ENCODE results near the gene CLRN2.
"Not testable (repeated sequence)": the region's sequence is repeated elsewhere in the genome, so short reads cannot be mapped to it uniquely, and the experiment has no call there.

CLRN2 gene

DNA sequence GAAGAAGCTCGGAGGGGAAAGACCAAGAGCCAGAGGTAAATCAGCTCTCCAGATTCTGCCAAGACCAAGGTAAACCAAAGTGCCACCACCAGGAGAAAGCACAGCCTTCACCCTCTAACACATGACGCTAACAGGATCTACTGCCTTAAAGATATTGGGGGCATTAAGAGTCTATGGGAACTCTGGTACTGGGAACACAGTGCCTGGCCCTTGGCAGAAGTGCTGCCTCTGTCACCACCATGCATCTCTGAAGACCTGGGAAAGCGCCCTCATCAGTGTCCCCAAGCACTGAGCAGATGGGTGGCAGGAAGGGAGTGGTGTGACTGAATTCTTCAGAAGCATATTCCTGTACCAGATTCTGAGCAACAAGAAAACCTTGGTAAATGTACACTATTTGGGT is 4.4 kb upstream of the CLRN2 start:
- DNase-seq, result no peak

DNA sequence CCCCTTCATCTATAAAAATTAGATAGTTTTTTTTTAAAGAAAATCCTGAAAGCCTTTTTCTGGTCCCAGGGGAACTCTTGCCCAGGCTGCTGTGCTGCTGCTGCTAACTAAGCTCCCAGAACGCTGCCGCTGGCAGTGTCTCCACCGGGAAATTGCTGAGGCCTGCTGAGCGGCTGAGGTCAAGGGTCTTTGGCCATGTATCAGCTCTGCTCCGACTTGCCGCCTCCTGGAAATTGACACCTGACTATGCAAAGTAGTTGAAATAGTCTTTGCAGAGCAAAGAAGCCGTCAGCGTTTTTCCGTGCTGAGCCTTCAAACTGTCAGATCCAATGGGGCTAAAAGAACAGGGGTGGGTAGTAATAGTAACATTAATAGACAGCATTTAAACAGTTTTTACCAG is 3.9 kb upstream of the CLRN2 start:
- DNase-seq, result no peak

DNA sequence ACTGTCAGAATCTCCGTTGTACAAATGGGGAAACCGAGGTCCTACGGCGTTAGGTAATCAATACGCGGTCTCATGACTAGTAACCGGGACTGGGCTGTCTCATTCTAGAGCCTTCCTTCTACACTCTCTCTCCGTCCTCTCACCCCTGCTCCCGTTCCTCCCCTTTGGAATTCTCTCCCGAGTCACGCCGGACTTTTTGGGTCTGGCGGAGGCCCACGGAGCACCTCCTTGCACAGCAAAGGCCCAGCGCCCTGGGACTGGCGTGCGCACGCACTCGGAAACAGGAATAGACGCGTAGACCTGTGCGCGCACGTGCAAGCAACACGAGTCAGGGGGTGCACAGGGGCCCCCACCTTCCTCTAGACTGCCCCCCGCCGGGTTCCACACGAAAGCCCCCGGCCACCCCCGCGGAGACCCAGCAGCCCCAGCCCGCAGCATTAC is 3.4 kb upstream of the CLRN2 start:
- no peak for DNase-seq

DNA sequence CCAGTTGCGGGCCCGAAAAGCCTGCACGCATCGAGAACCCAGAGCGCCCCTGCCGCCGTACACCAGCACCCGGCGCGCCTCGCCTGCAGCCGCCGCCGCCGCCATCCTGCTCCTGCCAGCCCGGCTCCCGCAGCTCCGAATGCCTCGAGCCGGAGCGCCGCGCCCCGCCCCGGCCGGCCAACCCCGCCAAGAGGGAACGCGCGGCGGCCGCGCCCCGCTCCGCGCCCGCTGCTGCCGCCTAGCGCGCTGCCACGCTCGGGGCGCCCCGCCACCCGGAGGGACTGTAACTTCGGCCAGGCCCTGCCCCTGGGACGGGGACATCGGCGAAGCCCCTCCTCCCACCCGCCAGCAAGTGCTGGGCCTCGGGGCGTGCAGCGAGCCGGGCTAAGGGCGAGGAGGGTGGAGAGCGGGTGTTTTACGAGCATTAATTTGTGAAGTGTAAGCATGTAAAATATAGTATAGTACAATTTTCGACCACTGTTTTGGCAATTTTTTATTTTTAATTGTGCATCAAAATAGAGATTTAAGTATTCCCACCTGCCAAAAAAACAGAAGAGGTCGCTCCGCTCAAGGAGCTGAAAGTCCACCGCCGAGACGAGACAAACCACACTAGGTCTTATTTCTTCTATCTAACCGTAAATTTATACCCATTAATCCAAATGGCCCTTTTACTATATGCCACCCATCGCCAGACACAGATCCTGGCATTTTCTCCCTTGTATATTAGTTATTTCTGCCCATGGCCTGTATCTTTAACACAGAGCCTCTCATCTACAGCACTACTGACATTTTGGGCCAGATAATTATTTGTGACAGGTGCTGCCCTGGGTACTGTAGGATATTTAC is 2.8 kb upstream of the CLRN2 start, which contains the start of gene QDPR:
TSS of gene QDPR (minus strand) at position 141 of the 846 bp plus-strand sequence. CDS start at position 105, 36 bp downstream.
- peak; percentile 64 for DNase-seq

DNA sequence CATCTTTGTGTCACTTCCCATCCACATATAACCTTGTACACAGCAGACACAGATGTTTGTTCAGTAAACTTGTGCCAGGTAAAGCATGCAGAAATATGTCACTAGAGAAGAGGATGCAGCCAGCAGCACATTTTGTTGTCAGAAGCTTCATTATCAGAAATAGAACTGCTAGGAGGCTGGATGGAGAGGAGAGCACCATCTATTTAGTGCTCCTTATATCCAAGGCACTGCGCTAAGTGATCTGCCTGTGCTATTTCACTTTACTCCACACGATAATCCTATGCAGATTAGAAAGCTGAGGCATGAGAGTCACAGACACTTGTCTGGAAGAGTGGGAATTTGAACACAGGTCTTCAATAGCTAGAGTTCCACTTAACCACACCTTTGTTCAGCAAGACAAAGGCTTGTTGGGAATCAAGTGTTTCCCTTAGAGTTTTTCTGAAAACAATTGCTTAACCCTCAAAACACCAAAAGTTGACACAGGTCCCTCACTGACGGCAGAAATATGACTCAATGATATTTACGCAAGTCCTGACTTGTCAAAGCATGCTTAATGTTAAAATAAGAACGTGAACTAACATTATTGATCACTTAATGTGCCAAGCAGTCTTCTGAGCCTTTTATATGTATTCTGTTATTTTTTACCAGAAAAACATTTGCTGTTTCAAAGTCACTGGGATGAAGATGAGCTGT is 1.8 kb upstream of the CLRN2 start:
- DNase-seq, result no peak

DNA sequence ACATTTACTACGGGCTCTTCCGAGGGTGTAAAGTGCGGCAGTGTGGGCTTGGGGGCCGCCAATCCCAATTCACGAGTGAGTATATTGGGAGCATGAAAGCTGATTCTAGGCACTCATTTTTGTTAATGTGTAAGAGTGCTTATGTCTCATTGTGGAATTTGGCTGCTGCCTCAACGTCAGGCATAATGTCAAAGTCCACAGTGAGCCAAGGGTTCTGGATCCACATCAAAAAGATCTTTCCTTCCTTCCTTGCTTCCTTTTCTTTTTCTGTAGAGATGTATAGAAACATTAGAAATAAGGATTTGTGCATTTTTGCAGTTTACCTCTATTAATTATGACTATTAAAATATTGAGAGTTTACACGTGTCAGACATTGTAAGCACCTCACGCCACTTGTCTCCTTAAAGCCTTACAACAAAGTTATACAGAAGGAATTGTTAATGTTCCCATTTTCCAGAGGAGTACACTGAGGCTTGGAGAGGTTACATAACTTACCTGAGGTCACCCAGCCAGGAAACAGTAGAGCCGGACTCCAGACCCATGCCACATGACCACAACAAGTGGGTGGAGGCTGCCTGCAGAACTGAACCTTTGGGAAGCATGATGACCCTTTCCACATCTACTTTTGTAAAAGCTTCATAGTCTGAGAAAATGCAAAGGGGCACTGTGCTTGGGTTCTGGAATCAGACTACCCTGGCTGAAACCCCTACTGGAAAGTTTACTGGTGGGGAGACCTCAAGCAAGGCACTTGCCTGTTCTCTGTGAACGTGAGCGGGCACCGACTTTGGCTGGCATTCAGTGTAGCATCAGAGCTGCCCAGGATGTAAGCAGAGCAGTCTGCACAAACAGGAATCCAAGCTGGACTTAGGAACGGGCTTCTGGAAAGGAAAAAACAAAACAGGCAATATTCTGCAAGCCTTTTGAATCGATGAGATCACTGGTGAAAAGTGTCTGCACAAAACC is 761 bp downstream of the CLRN2 start:
- DNase-seq, result no peak

DNA sequence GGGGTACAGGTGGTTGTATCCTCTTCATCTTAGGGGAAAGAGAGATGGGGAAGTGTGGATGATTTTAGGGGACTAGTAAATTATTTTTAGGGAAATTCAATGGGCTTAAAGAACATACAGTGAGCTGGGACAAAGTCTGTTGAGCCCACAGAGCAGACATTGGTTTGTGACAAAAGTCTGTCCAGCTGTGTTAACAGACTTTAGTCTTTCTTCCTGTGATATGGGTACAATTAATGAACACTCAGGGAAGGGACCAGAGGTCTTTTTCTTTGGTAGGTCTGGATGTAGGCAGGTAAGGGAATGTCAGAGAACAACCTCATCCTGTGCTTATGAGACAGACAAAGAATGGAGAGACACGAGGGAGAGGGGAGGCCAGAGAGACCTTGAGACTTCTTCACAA is 2.0 kb downstream of the CLRN2 start:
- DNase-seq, result no peak

- no peak for DNase-seq
Observed at GRCh38 chr4:17517664-17518063, 2.7 kb downstream of the CLRN2 start.

DNA sequence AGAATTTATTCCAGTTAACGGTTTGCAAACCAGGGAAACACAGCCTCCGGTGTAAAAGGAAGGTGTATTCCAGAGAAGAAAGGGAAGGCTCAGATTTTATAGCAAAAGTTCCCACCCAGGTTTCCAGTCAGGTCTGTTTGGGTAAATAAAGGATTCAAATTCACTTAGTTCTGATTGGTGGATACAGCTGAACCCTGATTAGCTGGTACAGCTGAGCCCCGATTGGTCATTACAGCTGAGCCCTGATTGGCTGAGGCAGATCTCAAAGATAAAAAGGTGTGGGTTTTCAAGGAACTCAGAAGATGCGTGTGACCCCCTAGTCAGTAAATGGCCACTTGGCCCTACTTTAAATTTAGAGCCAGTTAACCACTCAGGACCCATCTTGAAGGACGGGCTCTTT is 6.6 kb downstream of the CLRN2 start:
- DNase-seq, result no peak

DNA sequence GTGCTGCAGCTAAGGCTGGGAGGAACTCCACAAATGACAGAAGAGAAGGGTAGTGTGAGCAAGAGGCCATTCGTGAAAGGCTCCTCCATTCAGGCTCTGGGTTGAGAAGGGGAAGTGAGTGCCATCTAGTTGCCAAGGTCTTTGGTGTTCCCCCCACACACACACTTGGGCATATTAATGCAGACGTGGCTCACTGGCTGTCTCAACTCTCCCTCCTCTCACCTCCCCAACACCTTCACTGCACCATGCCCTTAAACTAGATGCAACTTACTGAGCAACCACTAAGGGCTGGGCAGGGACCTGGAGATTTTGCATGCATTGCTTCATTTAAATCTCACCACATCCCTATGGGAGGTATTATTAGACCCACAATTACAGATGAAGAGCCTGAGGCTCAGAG is 8.7 kb downstream of the CLRN2 start:
- DNase-seq, result no peak

DNA sequence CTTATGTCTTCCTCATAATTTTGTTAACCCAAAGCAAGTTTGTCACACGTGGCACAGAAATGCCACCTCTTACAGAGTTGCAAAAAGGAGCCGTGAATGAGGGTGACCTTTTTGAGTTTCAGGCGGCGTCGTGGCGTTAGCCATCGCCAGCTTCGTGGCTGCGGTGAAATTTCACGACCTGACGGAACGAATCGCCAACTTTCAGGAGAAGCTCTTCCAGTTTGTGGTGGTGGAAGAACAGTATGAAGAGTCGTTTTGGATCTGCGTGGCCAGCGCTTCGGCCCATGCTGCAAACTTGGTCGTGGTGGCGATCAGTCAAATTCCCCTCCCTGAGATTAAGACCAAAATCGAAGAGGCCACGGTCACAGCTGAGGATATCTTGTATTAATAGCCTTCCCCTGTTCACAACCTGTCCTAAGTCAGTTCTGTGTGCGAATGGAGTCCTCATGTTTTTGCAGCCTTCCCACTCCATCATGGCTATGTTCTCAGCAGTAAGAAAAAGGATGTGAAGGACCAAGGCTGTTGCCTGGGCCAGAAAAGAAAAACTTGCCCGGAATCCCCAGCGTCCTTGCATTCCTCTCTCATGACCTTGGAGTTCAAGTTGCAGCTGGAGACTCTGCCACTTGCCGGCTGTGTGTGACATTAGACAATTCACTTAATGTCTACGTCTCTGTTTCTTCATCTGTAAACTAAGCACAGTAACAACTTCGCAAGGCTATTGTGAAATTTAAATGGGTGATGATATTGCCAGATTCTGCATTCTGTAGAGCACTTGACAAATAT is 11.9 kb downstream of the CLRN2 start:
- DNase-seq, result no peak

GRCh38 chr4:17528551-17529165 is 13.7 kb downstream of the CLRN2 start:
- DNase-seq, result no peak

DNA sequence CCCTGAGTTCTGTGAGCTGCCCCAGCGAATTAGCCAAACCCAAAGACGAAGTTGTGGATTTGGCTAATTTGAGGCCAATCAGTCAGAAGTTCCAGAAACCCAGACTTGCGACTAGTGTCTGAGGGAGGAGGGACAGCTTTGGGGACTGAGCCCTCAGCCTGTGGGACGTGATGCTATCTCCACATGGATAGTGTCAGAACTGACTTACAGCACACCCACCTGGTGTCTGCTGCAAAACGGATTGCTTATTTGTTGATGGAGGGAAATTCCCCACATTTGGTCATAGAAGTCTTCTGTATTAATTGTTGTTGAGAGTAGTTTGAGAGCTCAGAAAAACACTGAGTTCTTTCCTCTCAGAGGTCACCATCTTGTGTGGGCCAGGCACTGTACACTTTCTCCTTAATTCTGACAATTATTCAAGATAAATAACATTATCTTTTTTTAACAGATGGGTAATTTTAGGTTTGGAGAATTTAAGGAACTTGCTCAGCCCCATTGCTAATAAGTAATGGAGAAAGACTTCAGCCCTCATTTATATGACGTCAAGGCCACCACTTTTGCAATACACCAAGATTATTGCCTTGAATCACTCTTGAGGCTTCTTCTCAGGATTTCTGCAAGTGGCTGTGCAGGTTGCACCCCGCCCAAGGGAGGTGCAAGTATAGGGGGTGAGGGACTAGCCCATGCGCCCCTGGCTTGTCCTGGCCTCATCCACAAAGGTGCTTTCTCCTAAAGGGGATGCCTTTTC is 16.7 kb downstream of the CLRN2 start:
- DNase-seq, result no peak

- no peak for DNase-seq
Observed at GRCh38 chr4:17534705-17535104, 19.7 kb downstream of the CLRN2 start.

- DNase-seq, result no peak
Observed at GRCh38 chr4:17535242-17535641, 20.3 kb downstream of the CLRN2 start.

DNA sequence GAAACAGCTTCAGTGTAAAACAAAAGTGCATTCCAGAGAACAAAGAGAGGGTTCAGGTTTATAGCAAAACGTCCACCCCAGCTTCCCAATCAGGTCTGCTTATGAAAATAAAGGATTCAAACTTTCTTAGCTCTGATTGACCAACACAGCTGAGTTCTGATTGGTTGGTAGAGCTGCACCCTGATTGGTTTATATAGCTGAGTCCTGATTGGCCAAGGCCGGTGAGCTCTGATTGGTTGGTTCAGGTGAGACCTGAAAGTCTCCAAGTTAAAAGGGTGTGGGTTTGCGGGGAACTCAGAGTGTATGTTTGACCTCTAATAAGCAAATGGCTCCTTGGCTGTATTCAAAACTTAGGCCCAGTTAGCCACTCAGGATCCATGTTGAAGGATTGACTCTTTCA is 20.9 kb downstream of the CLRN2 start:
- no peak for DNase-seq

- not testable (repeated sequence) for DNase-seq
Observed at GRCh38 chr4:17537060-17537459, 22.1 kb downstream of the CLRN2 start.

- DNase-seq, result no peak
Observed at GRCh38 chr4:17544205-17544604, 29.2 kb downstream of the CLRN2 start.

DNA sequence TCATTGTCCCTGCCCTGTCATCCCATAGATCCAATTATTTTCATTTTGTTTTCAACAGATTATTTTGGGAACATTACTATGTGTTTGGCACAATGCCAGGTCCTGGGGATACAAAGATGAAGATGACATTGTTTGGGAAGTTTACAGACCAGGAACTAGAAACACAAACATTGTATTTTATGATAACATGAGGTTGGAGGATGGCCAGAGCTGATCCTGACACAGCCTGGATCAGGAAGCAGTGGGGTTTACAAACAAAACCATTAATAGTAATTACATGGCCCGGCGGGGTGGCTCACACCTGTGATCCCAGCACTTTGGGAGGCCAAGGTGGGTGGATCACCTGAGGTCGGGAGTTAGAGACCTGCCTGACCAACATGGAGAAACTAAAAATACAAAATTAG is 29.9 kb downstream of the CLRN2 start:
- DNase-seq, result no peak

DNA sequence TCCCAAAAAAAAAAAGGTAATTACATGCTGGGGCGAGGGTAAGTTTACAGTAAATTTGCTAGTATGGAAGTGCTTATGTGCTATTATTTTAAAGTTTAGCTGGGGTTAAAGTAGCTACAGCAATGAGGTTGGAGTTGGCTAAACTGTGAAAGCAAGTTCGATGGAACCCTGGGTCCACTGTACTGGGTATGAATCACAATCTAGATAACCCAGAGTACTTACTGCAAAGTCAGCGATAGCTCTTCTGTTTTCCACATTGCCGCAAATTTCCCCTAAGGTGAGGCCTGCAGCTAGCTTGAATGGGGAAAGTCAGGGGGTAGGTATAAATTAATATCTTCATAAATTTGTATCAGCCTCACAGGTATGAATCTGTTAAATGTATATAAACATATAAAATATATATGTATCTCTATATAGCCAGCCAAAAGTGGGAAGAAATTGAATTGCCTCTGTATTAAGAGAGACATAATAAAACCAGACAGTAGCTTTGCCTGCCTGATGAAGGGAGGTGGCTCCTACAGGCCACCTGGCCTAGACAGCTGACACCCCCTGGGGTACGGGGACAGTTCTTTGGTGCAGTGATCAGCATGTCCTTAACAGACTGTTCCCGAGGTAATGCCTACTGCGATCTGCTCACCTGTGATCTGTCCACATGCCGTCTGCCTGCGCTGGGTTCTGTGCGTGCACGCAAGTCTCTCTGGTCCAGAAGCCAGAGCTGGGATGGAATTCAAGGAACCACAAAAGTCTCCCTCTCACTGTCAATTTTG is 30.6 kb downstream of the CLRN2 start:
- no peak for DNase-seq
